Measurements from ENCODE around the gene KRT34. TPM values are rescaled to one million over a fixed set of nuclear protein-coding genes. Genes with fewer than 3 reads are reported as not detected.
"Not testable (repeated sequence)": the region's sequence is repeated elsewhere in the genome, so short reads cannot be mapped to it uniquely, and the experiment has no call there.

The KRT34 gene
- total RNA-seq, 1 experiment from 2014 or later: not detected

GRCh38 chr17:41360296-41360995, 21.7 kb downstream of the KRT34 start:
- no peak for DNase-seq

GRCh38 chr17:41354536-41354935, 27.6 kb downstream of the KRT34 start:
- no peak for DNase-seq
- H3K36me3 ChIP-seq (replicated peaks; ENCODE audit: control insufficient read depth, insufficient read depth, low read length): no peaks in the 10 kb centered on the region
- H3K27me3 ChIP-seq (ENCODE audit: control insufficient read depth, insufficient read depth, low read length): no peaks in the 10 kb centered on the region; the same call in 1 of the 2 replicates
- H3K4me3 ChIP-seq (ENCODE audit: insufficient read depth, low read depth, low read length): no peak overlapping the region

More at GRCh38 chr17:41360296-41360995, 21.7 kb downstream of the KRT34 start:
- no peak overlapping the region for H3K4me3 ChIP-seq (ENCODE audit: insufficient read depth, low read depth, low read length)
- no peaks in the 10 kb centered on the region for H3K27me3 ChIP-seq (ENCODE audit: control insufficient read depth, insufficient read depth, low read length)
- no peaks in the 10 kb centered on the region for H3K36me3 ChIP-seq (replicated peaks; ENCODE audit: control insufficient read depth, insufficient read depth, low read length)

- H3K36me3 ChIP-seq (replicated peaks; ENCODE audit: control insufficient read depth, insufficient read depth, low read length): no peaks in the 10 kb centered on the region
- no peak overlapping the region for H3K4me3 ChIP-seq (ENCODE audit: insufficient read depth, low read depth, low read length)
- H3K27me3 ChIP-seq (ENCODE audit: control insufficient read depth, insufficient read depth, low read length): no peaks in the 10 kb centered on the region; the same call in 1 of the 2 replicates
- no peak for DNase-seq
Measured at GRCh38 chr17:41352597-41353366, 29.3 kb downstream of the KRT34 start.

- Histone ChIP-seq H3K36me3 (replicated peaks; ENCODE audit: control insufficient read depth, insufficient read depth, low read length) (no peaks in the 10 kb centered on the region), H3K27me3 (ENCODE audit: control insufficient read depth, insufficient read depth, low read length) (no peaks in the 10 kb centered on the region; the same call in 1 of the 2 replicates), H3K4me3 (ENCODE audit: insufficient read depth, low read depth, low read length) (no peak overlapping the region)
- no peak for DNase-seq
Measured at GRCh38 chr17:41351177-41351576, 30.9 kb downstream of the KRT34 start.

GRCh38 chr17:41350381-41350878, 31.7 kb downstream of the KRT34 start, which contains the start of gene KRT33A:
Gene KRT33A, minus strand, starts transcription at chr17:41350828. Its CDS starts 61 bp downstream, at chr17:41350767.
- not testable (repeated sequence) for H3K4me3 ChIP-seq (ENCODE audit: insufficient read depth, low read depth, low read length); H3K36me3 ChIP-seq (replicated peaks; ENCODE audit: control insufficient read depth, insufficient read depth, low read length); H3K27me3 ChIP-seq (ENCODE audit: control insufficient read depth, insufficient read depth, low read length); DNase-seq

- Histone ChIP-seq H3K4me3 (ENCODE audit: insufficient read depth, low read depth, low read length) (no peak overlapping the region), H3K36me3 (replicated peaks; ENCODE audit: control insufficient read depth, insufficient read depth, low read length) (no peaks in the 10 kb centered on the region), H3K27me3 (ENCODE audit: control insufficient read depth, insufficient read depth, low read length) (no peaks in the 10 kb centered on the region; the same call in 1 of the 2 replicates)
- DNase-seq: no peak
Measured at GRCh38 chr17:41347869-41348760, 34.0 kb downstream of the KRT34 start.

GRCh38 chr17:41346421-41346820, 35.7 kb downstream of the KRT34 start:
- not testable (repeated sequence) for H3K27me3 ChIP-seq (ENCODE audit: control insufficient read depth, insufficient read depth, low read length); DNase-seq; H3K4me3 ChIP-seq (ENCODE audit: insufficient read depth, low read depth, low read length); H3K36me3 ChIP-seq (replicated peaks; ENCODE audit: control insufficient read depth, insufficient read depth, low read length)

GRCh38 chr17:41345992-41346391, 36.1 kb downstream of the KRT34 start:
- Histone ChIP-seq H3K36me3 (replicated peaks; ENCODE audit: control insufficient read depth, insufficient read depth, low read length) (no peaks in the 10 kb centered on the region), H3K4me3 (ENCODE audit: insufficient read depth, low read depth, low read length) (no peak overlapping the region), H3K27me3 (ENCODE audit: control insufficient read depth, insufficient read depth, low read length) (no peaks in the 10 kb centered on the region; the same call in 1 of the 2 replicates)
- no peak for DNase-seq

GRCh38 chr17:41343029-41343428, 39.1 kb downstream of the KRT34 start:
- DNase-seq: no peak
- Histone ChIP-seq H3K36me3 (replicated peaks; ENCODE audit: control insufficient read depth, insufficient read depth, low read length) (no peaks in the 10 kb centered on the region), H3K4me3 (ENCODE audit: insufficient read depth, low read depth, low read length) (no peak overlapping the region), H3K27me3 (ENCODE audit: control insufficient read depth, insufficient read depth, low read length) (no peaks in the 10 kb centered on the region)

GRCh38 chr17:41340934-41341861, 40.9 kb downstream of the KRT34 start:
- Histone ChIP-seq H3K27me3 (ENCODE audit: control insufficient read depth, insufficient read depth, low read length) (no peaks in the 10 kb centered on the region), H3K4me3 (ENCODE audit: insufficient read depth, low read depth, low read length) (no peak overlapping the region)

GRCh38 chr17:41340494-41340893, 41.6 kb downstream of the KRT34 start:
- Histone ChIP-seq H3K4me3 (ENCODE audit: insufficient read depth, low read depth, low read length) (no peak overlapping the region), H3K27me3 (ENCODE audit: control insufficient read depth, insufficient read depth, low read length) (no peaks in the 10 kb centered on the region), H3K36me3 (replicated peaks; ENCODE audit: control insufficient read depth, insufficient read depth, low read length) (no peaks in the 10 kb centered on the region)
- no peak for DNase-seq

More at GRCh38 chr17:41340934-41341861, 40.9 kb downstream of the KRT34 start:
- DNase-seq: no peak
- no peaks in the 10 kb centered on the region for H3K36me3 ChIP-seq (replicated peaks; ENCODE audit: control insufficient read depth, insufficient read depth, low read length)

GRCh38 chr17:41339571-41340172, 42.4 kb downstream of the KRT34 start:
- no peaks in the 10 kb centered on the region for H3K27me3 ChIP-seq (ENCODE audit: control insufficient read depth, insufficient read depth, low read length)
- H3K4me3 ChIP-seq (ENCODE audit: insufficient read depth, low read depth, low read length): no peak overlapping the region
- no peak for DNase-seq
- no peaks in the 10 kb centered on the region for H3K36me3 ChIP-seq (replicated peaks; ENCODE audit: control insufficient read depth, insufficient read depth, low read length)

GRCh38 chr17:41338961-41339485, 43.1 kb downstream of the KRT34 start:
- H3K27me3 ChIP-seq (ENCODE audit: control insufficient read depth, insufficient read depth, low read length): no peaks in the 10 kb centered on the region
- no peak overlapping the region for H3K4me3 ChIP-seq (ENCODE audit: insufficient read depth, low read depth, low read length)
- DNase-seq: no peak
- H3K36me3 ChIP-seq (replicated peaks; ENCODE audit: control insufficient read depth, insufficient read depth, low read length): no peaks in the 10 kb centered on the region

All from H7 (cell line).